Adipocyte (in vitro differentiated cells): ENCODE results near the gene STK32B.

Experiments used
- DNase-seq: peaks from one replicate; pipeline ENCODE4 v3.0.0-alpha.2; 2015; ENCODE audit warnings: low read depth
- H3K27me3 ChIP-seq: replicated peaks from 2 replicates; pipeline ENCODE4 v1.7.0; 2013; ENCODE audit warnings: mild to moderate bottlenecking, low read length, moderate library complexity; ENCODE audit not compliant: control insufficient read depth, insufficient read depth
- H3K36me3 ChIP-seq: 2 replicates; pipeline ENCODE4 v1.7.0; 2013; ENCODE audit warnings: low read length, mild to moderate bottlenecking, moderate library complexity; ENCODE audit not compliant: control insufficient read depth, insufficient read depth, severe bottlenecking
- H3K4me1 ChIP-seq: 2 replicates; pipeline ENCODE4 v1.7.0; 2013; ENCODE audit warnings: mild to moderate bottlenecking, low read length, moderate library complexity; ENCODE audit not compliant: control insufficient read depth, insufficient read depth
- H3K4me3 ChIP-seq: 2 replicates; pipeline ENCODE4 v1.7.0; 2013; ENCODE audit warnings: mild to moderate bottlenecking, low read length, moderate library complexity
- H3K9ac ChIP-seq: 2 replicates; pipeline ENCODE4 v1.7.0; 2013; ENCODE audit warnings: mild to moderate bottlenecking, low read length, moderate library complexity
- H3K9me3 ChIP-seq: 2 replicates; pipeline ENCODE4 v1.7.0; 2013; ENCODE audit warnings: mild to moderate bottlenecking, low read length, moderate library complexity; ENCODE audit not compliant: control insufficient read depth

Gene STK32B

GRCh38 chr4:5030927-5031326 is 20.4 kb upstream of the STK32B start:
- Histone ChIP-seq H3K9me3 (no peaks in the 10 kb centered on the region), H3K4me1 (peaks cover 12% of the 10 kb centered on the region), H3K27me3 (peaks cover 3% of the 10 kb centered on the region), H3K9ac (no peak overlapping the region), H3K36me3 (no peaks in the 10 kb centered on the region), H3K4me3 (no peak overlapping the region)
- no peak for DNase-seq

GRCh38 chr4:5032813-5033212 is 18.5 kb upstream of the STK32B start:
- Histone ChIP-seq H3K9ac (no peak overlapping the region), H3K36me3 (no peaks in the 10 kb centered on the region), H3K27me3 (no peaks in the 10 kb centered on the region), H3K4me1 (peaks cover 18% of the 10 kb centered on the region), H3K4me3 (no peak overlapping the region), H3K9me3 (no peaks in the 10 kb centered on the region)
- DNase-seq, result no peak

DNA sequence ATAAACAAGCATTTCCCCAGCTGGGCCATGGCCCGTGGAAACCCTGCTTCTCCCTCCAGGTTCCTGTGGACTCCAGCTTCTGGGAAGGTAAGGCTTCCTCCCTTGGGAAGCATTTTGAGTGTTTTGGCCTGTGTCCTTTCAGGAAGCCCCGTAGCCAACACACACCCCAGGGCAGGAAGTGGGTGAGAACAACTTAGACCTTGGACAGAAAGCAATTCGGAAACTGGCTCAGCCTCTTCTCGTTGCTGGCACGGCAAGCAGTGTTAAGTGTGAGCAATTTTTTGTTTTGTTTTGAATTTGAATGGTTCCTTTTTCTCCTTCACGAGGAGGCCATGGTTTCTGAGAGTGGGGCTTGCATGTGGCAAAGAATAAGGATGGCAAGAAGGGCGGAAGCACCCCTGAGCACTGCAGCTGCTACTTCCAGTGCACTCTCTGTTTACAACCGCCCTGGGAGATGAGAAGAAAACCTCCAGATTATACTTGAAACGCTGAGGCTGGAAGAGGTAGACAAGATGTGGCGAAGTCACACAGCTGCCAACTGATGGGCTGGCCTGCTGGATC is 17.9 kb upstream of the STK32B start:
- Histone ChIP-seq H3K9me3 (no peaks in the 10 kb centered on the region), H3K4me1 (peaks cover 20% of the 10 kb centered on the region), H3K27me3 (no peaks in the 10 kb centered on the region), H3K4me3 (no peak overlapping the region), H3K36me3 (no peaks in the 10 kb centered on the region), H3K9ac (no peak overlapping the region)
- DNase-seq, result peak; percentile 30

DNA sequence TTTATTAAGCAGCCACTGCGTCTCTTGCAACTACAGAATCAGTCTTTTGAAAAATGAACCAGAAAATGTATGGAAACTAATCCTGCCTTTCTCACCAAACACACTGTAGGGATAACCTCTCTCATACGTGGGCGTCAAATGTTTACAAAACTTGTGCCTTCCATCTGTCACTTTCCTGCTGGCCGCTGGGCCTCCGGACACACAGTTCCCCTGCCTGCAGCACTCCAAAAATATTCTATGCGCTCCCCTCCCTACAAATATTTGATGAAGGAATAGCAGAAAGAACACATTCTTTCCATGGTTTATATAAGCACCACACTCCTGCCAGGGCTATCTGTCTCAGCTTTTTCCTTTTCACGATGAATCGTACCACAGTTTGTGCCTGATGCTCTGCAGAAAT is 17.1 kb upstream of the STK32B start:
- peak; percentile 55 for DNase-seq
- H3K9ac ChIP-seq, result no peak overlapping the region
- no peak overlapping the region for H3K4me3 ChIP-seq
- peaks cover 28% of the 10 kb centered on the region for H3K4me1 ChIP-seq
- H3K27me3 ChIP-seq, result no peaks in the 10 kb centered on the region
- H3K36me3 ChIP-seq, result no peaks in the 10 kb centered on the region
- no peaks in the 10 kb centered on the region for H3K9me3 ChIP-seq

DNA sequence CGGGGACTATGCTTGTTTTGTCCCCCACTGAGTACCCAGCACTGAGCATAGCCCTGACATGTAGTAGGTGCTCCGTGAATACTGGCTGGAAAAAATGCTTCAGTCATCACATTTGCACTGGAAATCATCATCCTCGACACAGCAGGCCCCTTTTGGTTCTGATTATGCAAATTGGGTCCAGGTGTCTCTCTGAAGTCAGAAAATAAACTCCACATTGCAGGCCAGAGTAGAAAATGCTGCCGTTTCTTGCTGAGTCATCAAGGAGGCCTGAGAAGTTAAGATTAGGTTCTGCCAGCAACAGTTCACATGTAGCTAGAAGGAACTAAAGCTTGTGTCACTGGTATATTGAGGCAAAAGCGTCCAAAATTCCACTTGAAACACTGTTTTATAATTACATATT is 15.0 kb upstream of the STK32B start:
- H3K4me1 ChIP-seq, result peaks cover 29% of the 10 kb centered on the region
- no peaks in the 10 kb centered on the region for H3K9me3 ChIP-seq
- H3K27me3 ChIP-seq, result no peaks in the 10 kb centered on the region
- H3K9ac ChIP-seq, result no peak overlapping the region
- no peaks in the 10 kb centered on the region for H3K36me3 ChIP-seq
- H3K4me3 ChIP-seq, result no peak overlapping the region
- DNase-seq, result peak; percentile 72

GRCh38 chr4:5037553-5038551 is 13.4 kb upstream of the STK32B start:
- no peak overlapping the region for H3K9ac ChIP-seq
- no peaks in the 10 kb centered on the region for H3K27me3 ChIP-seq
- H3K4me3 ChIP-seq, result peak overlapping the region; percentile 24
- H3K9me3 ChIP-seq, result no peaks in the 10 kb centered on the region
- peak; percentile 97 for DNase-seq
- H3K36me3 ChIP-seq, result no peaks in the 10 kb centered on the region
- peaks cover 29% of the 10 kb centered on the region for H3K4me1 ChIP-seq

- peaks cover 17% of the 10 kb centered on the region for H3K4me1 ChIP-seq
- H3K9ac ChIP-seq, result no peak overlapping the region
- no peaks in the 10 kb centered on the region for H3K36me3 ChIP-seq
- H3K27me3 ChIP-seq, result no peaks in the 10 kb centered on the region
- H3K4me3 ChIP-seq, result no peak overlapping the region
- no peaks in the 10 kb centered on the region for H3K9me3 ChIP-seq
- no peak for DNase-seq
Observed at GRCh38 chr4:5039800-5040199, 11.5 kb upstream of the STK32B start.

DNA sequence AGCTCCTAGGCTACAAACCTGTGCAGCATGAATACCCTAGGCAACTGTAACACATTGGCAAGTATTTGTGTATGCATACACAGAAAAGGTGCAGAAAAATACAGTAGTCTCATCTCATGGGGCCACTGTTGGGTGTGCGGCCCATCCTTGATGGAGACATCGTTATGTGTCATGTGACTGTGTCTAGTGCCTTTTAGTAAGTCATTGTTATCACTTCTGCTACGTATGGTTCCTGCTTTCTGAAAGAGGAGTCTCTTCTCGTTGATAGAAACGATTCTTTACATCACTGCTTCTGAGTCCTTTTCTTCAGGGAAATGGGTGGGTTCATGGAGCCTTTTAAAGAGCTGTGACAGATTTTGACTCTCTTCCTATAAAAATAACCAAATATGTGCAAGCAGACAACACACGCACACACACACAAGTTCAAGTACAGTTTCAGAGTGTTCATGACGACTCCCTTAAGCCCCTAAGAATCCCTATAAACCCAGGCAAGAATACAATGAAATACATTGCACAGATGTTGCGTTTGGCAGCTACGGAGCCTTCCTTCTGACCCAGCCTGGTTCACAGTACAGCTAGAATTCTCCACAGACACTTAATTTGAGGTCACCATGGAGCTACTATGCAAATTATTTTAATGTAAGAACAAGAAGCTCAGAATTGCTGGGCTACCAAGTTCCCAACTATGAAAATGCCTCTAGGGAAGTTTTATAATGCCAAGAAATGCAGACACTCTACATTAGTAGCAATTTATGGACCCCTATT is 10.2 kb upstream of the STK32B start:
- Histone ChIP-seq H3K36me3 (no peaks in the 10 kb centered on the region), H3K9ac (no peak overlapping the region), H3K9me3 (no peaks in the 10 kb centered on the region), H3K27me3 (no peaks in the 10 kb centered on the region), H3K4me3 (no peak overlapping the region), H3K4me1 (peaks cover 23% of the 10 kb centered on the region)
- no peak for DNase-seq

DNA sequence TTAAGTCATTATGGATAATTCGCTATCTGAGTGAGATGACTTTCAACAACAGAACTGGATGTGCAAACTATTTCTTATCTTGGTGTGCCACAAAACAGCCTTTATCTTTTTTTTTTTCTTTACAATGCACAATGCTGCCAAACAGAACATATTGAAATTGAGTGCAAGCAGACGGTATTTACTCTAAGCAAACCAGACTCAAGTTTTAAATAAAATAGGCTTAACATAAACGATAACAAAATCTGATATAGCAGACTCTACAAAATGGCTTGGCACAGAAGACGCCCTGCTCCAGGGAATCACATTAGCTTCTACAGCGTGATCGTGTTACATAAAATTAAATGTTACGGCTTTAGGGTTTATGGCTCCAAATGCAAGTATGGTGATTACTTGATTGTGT is 9.6 kb upstream of the STK32B start:
- no peaks in the 10 kb centered on the region for H3K27me3 ChIP-seq
- H3K4me1 ChIP-seq, result peaks cover 23% of the 10 kb centered on the region
- H3K9me3 ChIP-seq, result no peaks in the 10 kb centered on the region
- no peak overlapping the region for H3K9ac ChIP-seq
- H3K36me3 ChIP-seq, result no peaks in the 10 kb centered on the region
- H3K4me3 ChIP-seq, result no peak overlapping the region
- no peak for DNase-seq

- Histone ChIP-seq H3K9ac (no peak overlapping the region), H3K9me3 (no peaks in the 10 kb centered on the region), H3K4me1 (peaks cover 12% of the 10 kb centered on the region), H3K4me3 (no peak overlapping the region), H3K27me3 (no peaks in the 10 kb centered on the region), H3K36me3 (no peaks in the 10 kb centered on the region)
- DNase-seq, result no peak
Observed at GRCh38 chr4:5043579-5043978, 7.7 kb upstream of the STK32B start.

DNA sequence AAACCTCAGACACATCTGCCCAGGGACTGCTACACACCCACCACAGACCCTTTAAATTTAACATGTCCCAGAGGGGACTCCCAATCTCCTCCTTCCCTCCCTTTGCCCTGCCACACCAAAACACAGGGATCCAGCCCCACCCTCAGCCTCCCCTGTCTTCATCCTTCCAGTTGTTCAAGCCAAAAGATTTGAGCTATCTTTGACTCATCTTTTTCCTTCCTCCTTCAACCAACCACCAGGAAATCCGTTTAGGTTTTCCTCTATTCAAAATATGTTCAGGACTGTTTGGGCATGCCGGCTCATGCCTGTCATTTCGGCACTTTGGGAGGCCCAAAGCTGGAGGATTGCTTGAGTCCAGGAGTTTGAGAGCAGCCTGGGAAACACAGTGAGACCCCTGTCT is 6.9 kb upstream of the STK32B start:
- Histone ChIP-seq H3K4me1 (peaks cover 6% of the 10 kb centered on the region), H3K9ac (no peak overlapping the region), H3K27me3 (no peaks in the 10 kb centered on the region), H3K9me3 (no peaks in the 10 kb centered on the region), H3K4me3 (no peak overlapping the region), H3K36me3 (no peaks in the 10 kb centered on the region)
- DNase-seq, result no peak
